Trophoblast cell (in vitro differentiated cells and primary cell): ENCODE data around the gene PCNP.

Source experiments
- DNase-seq, 2 donors: peaks; one replicate each; pipeline ENCODE4 v3.0.0-alpha.2; 2016
- H2AFZ ChIP-seq: 2 replicates; pipeline ENCODE4 v1.6.1; 2013; ENCODE audit warnings: low read length, moderate library complexity, mild to moderate bottlenecking; ENCODE audit not compliant: insufficient read depth, poor library complexity
- H2AK5ac ChIP-seq: 2 replicates; pipeline ENCODE4 v1.6.1; 2013; ENCODE audit warnings: mild to moderate bottlenecking, low read length
- H2BK120ac ChIP-seq: 2 replicates; pipeline ENCODE4 v1.6.1; 2013; ENCODE audit warnings: low read length, mild to moderate bottlenecking, moderate library complexity; ENCODE audit not compliant: insufficient read depth, poor library complexity
- H2BK12ac ChIP-seq: 2 replicates; pipeline ENCODE4 v1.6.1; 2013; ENCODE audit warnings: mild to moderate bottlenecking, low read length, moderate library complexity
- H2BK5ac ChIP-seq: 2 replicates; pipeline ENCODE4 v1.6.1; 2013; ENCODE audit warnings: low read length, low read depth, moderate library complexity, mild to moderate bottlenecking; ENCODE audit not compliant: poor library complexity
- H3K14ac ChIP-seq: 2 replicates; pipeline ENCODE4 v1.6.1; 2013; ENCODE audit warnings: mild to moderate bottlenecking, low read length
- H3K18ac ChIP-seq: 2 replicates; pipeline ENCODE4 v1.6.1; 2013; ENCODE audit warnings: mild to moderate bottlenecking, low read length
- H3K23ac ChIP-seq: 2 replicates; pipeline ENCODE4 v1.6.1; 2013; ENCODE audit warnings: low read length
- H3K27ac ChIP-seq: 2 replicates; pipeline ENCODE4 v1.5.1; 2013; ENCODE audit warnings: low read depth, mild to moderate bottlenecking, inconsistent platforms, low read length, moderate library complexity
- H3K27me3 ChIP-seq: 2 replicates; pipeline ENCODE4 v1.6.1; 2013; ENCODE audit warnings: inconsistent platforms, mild to moderate bottlenecking, low read length, moderate library complexity; ENCODE audit not compliant: insufficient read depth
- H3K36me3 ChIP-seq, 2 experiments: 1 replicate in 1 of 2; 2 replicates in 1 of 2; pipeline ENCODE4 v1.6.1; 2013; ENCODE audit warnings: low read length in 2 of 2, mild to moderate bottlenecking in 2 of 2, moderate library complexity in 1 of 2; ENCODE audit not compliant: insufficient read depth in 2 of 2, control insufficient read depth in 1 of 2
- H3K4ac ChIP-seq: 2 replicates; pipeline ENCODE4 v1.6.1; 2013; ENCODE audit warnings: low read depth, mild to moderate bottlenecking, low read length, moderate library complexity
- H3K4me1 ChIP-seq, 2 experiments: 1 replicate in 1 of 2; 2 replicates in 1 of 2; pipeline ENCODE4 v1.6.1; 2013; ENCODE audit warnings: low read length in 2 of 2, mild to moderate bottlenecking in 2 of 2, moderate library complexity in 1 of 2; ENCODE audit not compliant: insufficient read depth in 2 of 2, control insufficient read depth in 1 of 2
- H3K4me2 ChIP-seq: 2 replicates; pipeline ENCODE4 v1.6.1; 2013; ENCODE audit warnings: inconsistent platforms, mild to moderate bottlenecking, low read length, moderate library complexity
- H3K4me3 ChIP-seq: 2 replicates; pipeline ENCODE4 v1.5.1; 2013; ENCODE audit warnings: mild to moderate bottlenecking, low read depth, low read length, inconsistent platforms
- H3K79me1 ChIP-seq: one replicate; pipeline ENCODE4 v1.6.1; 2013; ENCODE audit warnings: low read length
- H3K79me2 ChIP-seq: 2 replicates; pipeline ENCODE4 v1.6.1; 2013; ENCODE audit warnings: low read length, mild to moderate bottlenecking; ENCODE audit not compliant: control insufficient read depth, insufficient read depth, poor library complexity
- H3K9ac ChIP-seq: 2 replicates; pipeline ENCODE4 v1.6.1; 2013; ENCODE audit warnings: mild to moderate bottlenecking, low read length
- H3K9me3 ChIP-seq: 2 replicates; pipeline ENCODE4 v1.6.1; 2013; ENCODE audit warnings: low read depth, mild to moderate bottlenecking, control low read depth, inconsistent platforms, low read length; ENCODE audit not compliant: insufficient read depth
- H4K12ac ChIP-seq: 2 replicates; pipeline ENCODE4 v1.6.1; 2013; ENCODE audit warnings: low read depth, mild to moderate bottlenecking, low read length, moderate library complexity
- H4K8ac ChIP-seq: 2 replicates; pipeline ENCODE4 v1.6.1; 2013; ENCODE audit warnings: low read depth, mild to moderate bottlenecking, low read length, moderate library complexity
- H4K91ac ChIP-seq: one replicate; pipeline ENCODE4 v1.6.1; 2013; ENCODE audit warnings: low read depth, mild to moderate bottlenecking, low read length, moderate library complexity
- WGBS: extraction: QIAGEN DNeasy Blood & Tissue Kit; methylation state at CpG from one replicate; pipeline ENCODE4 v1.1.7; 2013; ENCODE audit warnings: missing lambda C conversion rate; ENCODE audit not compliant: insufficient read length, insufficient coverage; ENCODE audit errors: extremely low coverage; 5-methylcytosine and 5-hydroxymethylcytosine counted together

Gene PCNP

GRCh38 chr3:101635954-101636798 is 62.2 kb downstream of the PCNP start:
- no peak overlapping the region for H3K4me2 ChIP-seq
- H3K79me1 ChIP-seq = no peaks in the 10 kb centered on the region
- H4K91ac ChIP-seq = no peak overlapping the region
- H2BK12ac ChIP-seq = no peak overlapping the region
- no peak overlapping the region for H2BK5ac ChIP-seq
- no peak overlapping the region for H2BK120ac ChIP-seq
- H3K4me3 ChIP-seq = no peak overlapping the region
- H3K4me1 ChIP-seq = no peaks in the 10 kb centered on the region
- H4K12ac ChIP-seq = no peak overlapping the region
- no peaks in the 10 kb centered on the region for H3K79me2 ChIP-seq
- H3K27me3 ChIP-seq = no peaks in the 10 kb centered on the region
- WGBS = no CpG with 5 or more reads among the region's 18 CpGs
- H3K18ac ChIP-seq = no peak overlapping the region
- no peak overlapping the region for H2AFZ ChIP-seq
- no peaks in the 10 kb centered on the region for H3K9me3 ChIP-seq
- H3K27ac ChIP-seq = no peak overlapping the region
- DNase-seq = peak; percentile 39 to 77
- H3K4ac ChIP-seq = no peak overlapping the region
- no peak overlapping the region for H3K9ac ChIP-seq
- H3K36me3 ChIP-seq = no peaks in the 10 kb centered on the region
- H4K8ac ChIP-seq = no peak overlapping the region
- H3K14ac ChIP-seq = no peak overlapping the region
- H2AK5ac ChIP-seq = no peak overlapping the region
- no peak overlapping the region for H3K23ac ChIP-seq

GRCh38 chr3:101637451-101637850 is 63.5 kb downstream of the PCNP start:
- no peak for DNase-seq
- no CpG with 5 or more reads among the region's 10 CpGs for WGBS
- Histone ChIP-seq H2AK5ac (no peak overlapping the region), H3K14ac (no peak overlapping the region), H4K12ac (no peak overlapping the region), H3K79me2 (no peaks in the 10 kb centered on the region), H2BK12ac (no peak overlapping the region), H3K9ac (no peak overlapping the region), H4K8ac (no peak overlapping the region), H3K79me1 (no peaks in the 10 kb centered on the region), H3K4me2 (no peak overlapping the region), H2BK5ac (no peak overlapping the region), H3K4me3 (no peak overlapping the region), H2AFZ (no peak overlapping the region), H2BK120ac (no peak overlapping the region), H3K4ac (no peak overlapping the region), H3K23ac (no peak overlapping the region), H3K4me1 (no peaks in the 10 kb centered on the region), H3K9me3 (no peaks in the 10 kb centered on the region), H3K27me3 (no peaks in the 10 kb centered on the region), H4K91ac (no peak overlapping the region), H3K36me3 (no peaks in the 10 kb centered on the region), H3K18ac (no peak overlapping the region), H3K27ac (no peak overlapping the region)

- Histone ChIP-seq H4K91ac (no peak overlapping the region), H3K23ac (no peak overlapping the region), H3K9ac (no peak overlapping the region), H3K4me2 (no peak overlapping the region), H3K36me3 (no peaks in the 10 kb centered on the region), H3K27me3 (no peaks in the 10 kb centered on the region), H3K79me2 (no peaks in the 10 kb centered on the region), H2AK5ac (no peak overlapping the region), H4K12ac (no peak overlapping the region), H3K4me1 (no peaks in the 10 kb centered on the region), H3K9me3 (no peaks in the 10 kb centered on the region), H3K18ac (no peak overlapping the region), H2AFZ (no peak overlapping the region), H3K4ac (no peak overlapping the region), H2BK5ac (no peak overlapping the region), H3K4me3 (no peak overlapping the region), H3K14ac (no peak overlapping the region), H2BK120ac (no peak overlapping the region), H4K8ac (no peak overlapping the region), H3K79me1 (no peaks in the 10 kb centered on the region), H2BK12ac (no peak overlapping the region), H3K27ac (no peak overlapping the region)
- WGBS = no CpG with 5 or more reads among the region's 10 CpGs
- peak; percentile 8 to 10 for DNase-seq
These were observed 64.3 kb downstream of the PCNP start for GRCh38 chr3:101638261-101638745.

- Histone ChIP-seq H3K9ac (no peak overlapping the region), H3K27ac (no peak overlapping the region), H2BK120ac (no peak overlapping the region), H2BK5ac (no peak overlapping the region), H2BK12ac (no peak overlapping the region), H3K9me3 (no peaks in the 10 kb centered on the region), H3K4me3 (no peak overlapping the region), H3K4me1 (no peaks in the 10 kb centered on the region), H4K8ac (no peak overlapping the region), H3K36me3 (no peaks in the 10 kb centered on the region), H3K79me1 (no peaks in the 10 kb centered on the region), H3K4ac (no peak overlapping the region), H3K4me2 (no peak overlapping the region), H3K18ac (no peak overlapping the region), H4K12ac (no peak overlapping the region), H2AFZ (no peak overlapping the region), H3K27me3 (no peaks in the 10 kb centered on the region), H2AK5ac (no peak overlapping the region), H3K23ac (no peak overlapping the region), H4K91ac (no peak overlapping the region), H3K14ac (no peak overlapping the region), H3K79me2 (no peaks in the 10 kb centered on the region)
- WGBS = no CpG with 5 or more reads among the region's 18 CpGs
- no peak for DNase-seq
These were observed 65.4 kb downstream of the PCNP start for GRCh38 chr3:101639280-101639963.
